Measurements from ENCODE around the gene TFCP2.

- TF ChIP-seq CTCF (IDR thresholded peaks at IDR 0.05) (no peak), ZFX (IDR thresholded peaks at IDR 0.05; ENCODE audit: borderline replicate concordance) (no peak)
Observed at GRCh38 chr12:51150777-51151176, 22.2 kb downstream of the TFCP2 start.
